ENCODE measurements around the gene BSPRY. TPM values are rescaled to one million over a fixed set of nuclear protein-coding genes. Genes with fewer than 3 reads are reported as not detected.

BSPRY gene
- not detected in 2 replicates for total RNA-seq

GRCh38 chr9:113349445-113350094 is at the start of gene BSPRY:
Gene BSPRY (plus strand): TSS chr9:113349541. CDS start chr9:113349580, 39 bp downstream.

GRCh38 chr9:113302792-113303418 is 46.4 kb upstream of the BSPRY start, which contains the start of gene RNF183:
Gene RNF183 (minus strand): TSS chr9:113303376. CDS start chr9:113298184, 5,192 bp downstream.

GRCh38 chr9:113340011-113340699 is 9.2 kb upstream of the BSPRY start, which contains the start of gene WDR31:
Gene WDR31 (minus strand): TSS chr9:113340275. CDS start chr9:113332022, 8,253 bp downstream.

GRCh38 chr9:113376634-113377567 is 27.6 kb downstream of the BSPRY start, which contains the start of gene HDHD3:
Gene HDHD3 (minus strand): TSS chr9:113376986. CDS start chr9:113374354, 2,632 bp downstream.

GRCh38 chr9:113401027-113401792 is 51.9 kb downstream of the BSPRY start, which contains the start of gene ALAD:
Gene ALAD (minus strand): TSS chr9:113401284. CDS start chr9:113393559, 7,725 bp downstream.

GRCh38 chr9:113410207-113410864 is 61.0 kb downstream of the BSPRY start, which contains the start of the genes C9orf43 and POLE3:
Gene C9orf43 (plus strand): TSS chr9:113410747. CDS start chr9:113413494, 2,747 bp downstream.
Gene POLE3 (minus strand): TSS chr9:113410675. CDS start chr9:113410293, 382 bp downstream.

Other genes starting within 250 kb of the BSPRY start
- gene SLC31A2, start 198.5 kb upstream of the BSPRY start, total RNA-seq = 9.4 and 10.0 TPM in 2 replicates
- 14.6 and 17.7 TPM in 2 replicates for gene FKBP15, start 128.3 kb upstream of the BSPRY start, total RNA-seq
- 44.4 and 45.8 TPM in 2 replicates for gene SLC31A1, start 128.0 kb upstream of the BSPRY start, total RNA-seq
- gene CDC26, start 74.0 kb upstream of the BSPRY start, total RNA-seq = 43.1 and 55.8 TPM in 2 replicates
- 24.3 and 27.1 TPM in 2 replicates for gene PRPF4, start 73.9 kb upstream of the BSPRY start, total RNA-seq
- gene RNF183, start 46.2 kb upstream of the BSPRY start, total RNA-seq = not detected in 2 replicates
- 1.8 and 3.4 TPM in 2 replicates for gene WDR31, start 9.3 kb upstream of the BSPRY start, total RNA-seq
- gene HDHD3, start 27.4 kb downstream of the BSPRY start, total RNA-seq = 4.6 and 9.9 TPM in 2 replicates
- 23.3 and 24.8 TPM in 2 replicates for gene ALAD, start 51.7 kb downstream of the BSPRY start, total RNA-seq
- gene POLE3, start 61.1 kb downstream of the BSPRY start, total RNA-seq = 18.8 and 22.8 TPM in 2 replicates
- gene C9orf43, start 61.2 kb downstream of the BSPRY start, total RNA-seq = 0.14 and 0.18 TPM in 2 replicates
- 23.9 and 29.1 TPM in 2 replicates for gene RGS3, start 114.2 kb downstream of the BSPRY start, total RNA-seq